Loucy (cell line): ENCODE data around the gene JMJD8.

Experiments
- EZH2phosphoT487 ChIP-seq: fragments of 200-600 bp; IDR thresholded peaks from 2 replicates; pipeline ENCODE4 v1.6.1; 2018; ENCODE audit warnings: antibody characterized with exemption, mild to moderate bottlenecking, moderate library complexity, borderline replicate concordance
- TF ChIP-seq, protein P1 (sequence below): fragments of 200-600 bp; sonication (generic); conservative IDR thresholded peaks from 2 replicates; pipeline ENCODE4 v1.5.1; 2014; ENCODE audit warnings: mild to moderate bottlenecking, antibody characterized with exemption, low read length

DNA sequence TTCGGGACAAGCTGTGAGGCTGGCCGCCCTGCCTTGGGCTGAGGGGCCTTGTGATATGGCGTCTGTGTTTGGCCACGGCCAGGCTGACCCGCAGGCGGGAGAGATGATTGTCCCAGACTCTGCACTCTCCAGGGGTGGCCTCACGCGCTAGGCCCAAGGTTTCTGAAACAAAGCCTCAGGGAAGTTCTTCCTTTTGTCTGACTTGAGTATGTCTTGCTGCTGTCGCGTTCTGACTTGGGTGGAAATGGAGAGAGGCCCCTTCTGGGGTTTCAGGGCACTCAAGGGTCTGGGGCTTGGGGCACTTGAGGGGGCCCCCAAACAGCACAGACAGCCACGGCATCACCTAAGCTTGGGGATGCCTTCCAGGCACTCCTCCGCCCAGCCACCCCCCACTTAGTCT, 26.9 kb upstream of the JMJD8 start:
- TF ChIP-seq, protein P1, sequence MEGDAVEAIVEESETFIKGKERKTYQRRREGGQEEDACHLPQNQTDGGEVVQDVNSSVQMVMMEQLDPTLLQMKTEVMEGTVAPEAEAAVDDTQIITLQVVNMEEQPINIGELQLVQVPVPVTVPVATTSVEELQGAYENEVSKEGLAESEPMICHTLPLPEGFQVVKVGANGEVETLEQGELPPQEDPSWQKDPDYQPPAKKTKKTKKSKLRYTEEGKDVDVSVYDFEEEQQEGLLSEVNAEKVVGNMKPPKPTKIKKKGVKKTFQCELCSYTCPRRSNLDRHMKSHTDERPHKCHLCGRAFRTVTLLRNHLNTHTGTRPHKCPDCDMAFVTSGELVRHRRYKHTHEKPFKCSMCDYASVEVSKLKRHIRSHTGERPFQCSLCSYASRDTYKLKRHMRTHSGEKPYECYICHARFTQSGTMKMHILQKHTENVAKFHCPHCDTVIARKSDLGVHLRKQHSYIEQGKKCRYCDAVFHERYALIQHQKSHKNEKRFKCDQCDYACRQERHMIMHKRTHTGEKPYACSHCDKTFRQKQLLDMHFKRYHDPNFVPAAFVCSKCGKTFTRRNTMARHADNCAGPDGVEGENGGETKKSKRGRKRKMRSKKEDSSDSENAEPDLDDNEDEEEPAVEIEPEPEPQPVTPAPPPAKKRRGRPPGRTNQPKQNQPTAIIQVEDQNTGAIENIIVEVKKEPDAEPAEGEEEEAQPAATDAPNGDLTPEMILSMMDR = no peak
- TF ChIP-seq EZH2phosphoT487 = no peak
